Measurements from ENCODE around the gene BIRC2. TPM values are rescaled to one million over a fixed set of nuclear protein-coding genes. Genes with fewer than 3 reads are reported as not detected.

Gene BIRC2
- total RNA-seq, 1 donor from 2014 or later: 30.4 TPM

DNA sequence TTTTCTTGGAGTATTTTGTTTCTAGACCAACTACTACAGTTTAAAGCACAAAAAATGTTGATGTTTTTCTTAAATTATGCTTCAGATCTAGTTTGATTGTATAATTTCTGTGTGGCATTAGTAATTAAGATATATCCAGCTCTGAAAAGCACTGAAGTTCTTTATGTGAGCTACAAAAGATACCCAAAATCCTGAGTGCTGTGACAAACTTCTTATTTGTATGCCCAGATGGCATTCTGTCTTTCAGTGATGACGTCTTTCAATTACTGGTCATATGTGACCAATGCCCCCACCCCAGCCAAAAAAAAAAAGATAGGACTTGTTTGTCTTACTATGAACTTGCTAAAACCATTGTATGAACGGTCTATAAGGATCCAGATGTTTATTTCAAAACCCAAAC, 51.3 kb downstream of the BIRC2 start:
- Histone ChIP-seq H3K27ac (replicated peaks) (no peak overlapping the region), H3K27me3 (ENCODE audit: low read depth) (no peaks in the 10 kb centered on the region), H3K4me1 (peaks cover 16% of the 10 kb centered on the region), H3K9me3 (replicated peaks) (no peaks in the 10 kb centered on the region), H3K36me3 (peaks cover 77% of the 10 kb centered on the region), H3K4me3 (no peak overlapping the region)
- intact Hi-C loops (cut with micrococcal nuclease): no loop called here
- DNase-seq: no peak
- TF ChIP-seq, protein P1, sequence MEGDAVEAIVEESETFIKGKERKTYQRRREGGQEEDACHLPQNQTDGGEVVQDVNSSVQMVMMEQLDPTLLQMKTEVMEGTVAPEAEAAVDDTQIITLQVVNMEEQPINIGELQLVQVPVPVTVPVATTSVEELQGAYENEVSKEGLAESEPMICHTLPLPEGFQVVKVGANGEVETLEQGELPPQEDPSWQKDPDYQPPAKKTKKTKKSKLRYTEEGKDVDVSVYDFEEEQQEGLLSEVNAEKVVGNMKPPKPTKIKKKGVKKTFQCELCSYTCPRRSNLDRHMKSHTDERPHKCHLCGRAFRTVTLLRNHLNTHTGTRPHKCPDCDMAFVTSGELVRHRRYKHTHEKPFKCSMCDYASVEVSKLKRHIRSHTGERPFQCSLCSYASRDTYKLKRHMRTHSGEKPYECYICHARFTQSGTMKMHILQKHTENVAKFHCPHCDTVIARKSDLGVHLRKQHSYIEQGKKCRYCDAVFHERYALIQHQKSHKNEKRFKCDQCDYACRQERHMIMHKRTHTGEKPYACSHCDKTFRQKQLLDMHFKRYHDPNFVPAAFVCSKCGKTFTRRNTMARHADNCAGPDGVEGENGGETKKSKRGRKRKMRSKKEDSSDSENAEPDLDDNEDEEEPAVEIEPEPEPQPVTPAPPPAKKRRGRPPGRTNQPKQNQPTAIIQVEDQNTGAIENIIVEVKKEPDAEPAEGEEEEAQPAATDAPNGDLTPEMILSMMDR (IDR thresholded peaks at IDR 0.05; ENCODE audit: borderline replicate concordance): no peak

GRCh38 chr11:102399189-102399588, 52.2 kb downstream of the BIRC2 start:
- intact Hi-C loops (cut with micrococcal nuclease): no loop called here
- no peak for DNase-seq
- Histone ChIP-seq H3K9me3 (replicated peaks) (no peaks in the 10 kb centered on the region), H3K27me3 (ENCODE audit: low read depth) (no peaks in the 10 kb centered on the region), H3K4me3 (no peak overlapping the region), H3K4me1 (peaks cover 16% of the 10 kb centered on the region), H3K36me3 (peaks cover 71% of the 10 kb centered on the region), H3K27ac (replicated peaks) (no peak overlapping the region)
- TF ChIP-seq, protein P1 (IDR thresholded peaks at IDR 0.05; ENCODE audit: borderline replicate concordance): no peak

- Histone ChIP-seq H3K36me3 (peaks cover 65% of the 10 kb centered on the region), H3K4me1 (peaks cover 16% of the 10 kb centered on the region), H3K4me3 (no peak overlapping the region), H3K27me3 (ENCODE audit: low read depth) (no peaks in the 10 kb centered on the region), H3K27ac (replicated peaks) (no peak overlapping the region), H3K9me3 (replicated peaks) (no peaks in the 10 kb centered on the region)
- TF ChIP-seq, protein P1 (IDR thresholded peaks at IDR 0.05; ENCODE audit: borderline replicate concordance): no peak
- DNase-seq: no peak
- intact Hi-C loops (cut with micrococcal nuclease): no loop called here
Measured at GRCh38 chr11:102400603-102401002, 53.6 kb downstream of the BIRC2 start.

GRCh38 chr11:102401905-102402304, 54.9 kb downstream of the BIRC2 start:
- H3K27ac ChIP-seq (replicated peaks): no peak overlapping the region
- peaks cover 67% of the 10 kb centered on the region for H3K36me3 ChIP-seq
- no peaks in the 10 kb centered on the region for H3K27me3 ChIP-seq (ENCODE audit: low read depth)
- H3K4me1 ChIP-seq: peaks cover 7% of the 10 kb centered on the region
- intact Hi-C loops (cut with micrococcal nuclease): no loop called here
- no peak for DNase-seq
- H3K9me3 ChIP-seq (replicated peaks): no peaks in the 10 kb centered on the region
- TF ChIP-seq, protein P1 (IDR thresholded peaks at IDR 0.05; ENCODE audit: borderline replicate concordance): no peak
- no peak overlapping the region for H3K4me3 ChIP-seq

- TF ChIP-seq, protein P1 (IDR thresholded peaks at IDR 0.05; ENCODE audit: borderline replicate concordance): no peak
- no peaks in the 10 kb centered on the region for H3K27me3 ChIP-seq (ENCODE audit: low read depth)
- H3K4me3 ChIP-seq: no peak overlapping the region
- DNase-seq: no peak
- no peaks in the 10 kb centered on the region for H3K9me3 ChIP-seq (replicated peaks)
- peaks cover 64% of the 10 kb centered on the region for H3K36me3 ChIP-seq
- peaks cover 3% of the 10 kb centered on the region for H3K4me1 ChIP-seq
- H3K27ac ChIP-seq (replicated peaks): no peak overlapping the region
- intact Hi-C loops (cut with micrococcal nuclease): no loop called here
Measured at GRCh38 chr11:102402548-102402947, 55.5 kb downstream of the BIRC2 start.

DNA sequence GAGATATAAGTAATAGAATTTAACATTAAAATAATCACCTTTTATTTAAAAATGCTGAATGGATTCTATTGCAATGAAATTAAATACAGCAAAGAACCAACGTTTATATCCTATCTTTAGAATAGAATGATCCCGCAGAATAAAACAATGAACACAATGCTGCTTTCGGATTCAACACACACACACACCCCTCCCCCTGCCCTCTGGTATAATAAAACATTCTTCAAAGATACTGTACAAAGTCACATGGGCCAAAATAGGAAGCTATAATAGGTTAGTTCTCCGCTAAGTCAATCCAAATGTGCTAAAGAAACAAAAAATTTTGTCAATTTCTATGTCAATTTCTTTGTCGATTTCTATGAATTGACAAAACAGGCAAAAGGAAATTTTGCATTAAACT, 58.5 kb downstream of the BIRC2 start:
- Histone ChIP-seq H3K4me3 (no peak overlapping the region), H3K9me3 (replicated peaks) (no peaks in the 10 kb centered on the region), H3K36me3 (peaks cover 43% of the 10 kb centered on the region), H3K4me1 (peaks cover 14% of the 10 kb centered on the region), H3K27ac (replicated peaks) (no peak overlapping the region), H3K27me3 (ENCODE audit: low read depth) (no peaks in the 10 kb centered on the region)
- no peak for DNase-seq
- intact Hi-C loops (cut with micrococcal nuclease): no loop called here
- TF ChIP-seq, protein P1 (IDR thresholded peaks at IDR 0.05; ENCODE audit: borderline replicate concordance): no peak
